Keratinocyte (primary cell): ENCODE data around the gene PRKCH. TPM values are rescaled to one million over a fixed set of nuclear protein-coding genes. Genes with fewer than 3 reads are reported as not detected.

Experiments used
- DNase-seq: peaks from one replicate; pipeline ENCODE4 v3.0.0-alpha.2; 2011; ENCODE audit warnings: low read depth, missing footprints, low spot score
- FAIRE-seq: peaks from 2 replicates; lab custom pipeline; 2011; peaks lifted over from hg19 to GRCh38; lab: Jason Lieb, UNC
- H2AFZ ChIP-seq: 2 replicates; pipeline ENCODE4 v1.6.0; 2012; ENCODE audit warnings: low read length, control low read depth, inconsistent platforms; ENCODE audit not compliant: control insufficient read depth
- H3K27ac ChIP-seq: 2 replicates; pipeline ENCODE4 v1.5.1; 2011; ENCODE audit warnings: low read length; ENCODE audit not compliant: control insufficient read depth, insufficient read depth
- H3K27me3 ChIP-seq: 3 replicates; pipeline ENCODE4 v1.6.0; 2011; ENCODE audit warnings: low read length; ENCODE audit not compliant: control insufficient read depth, insufficient read depth; ENCODE audit errors: extremely low read depth
- H3K36me3 ChIP-seq, 2 experiments: 2 replicates in 1 of 2; 3 replicates in 1 of 2; pipeline ENCODE4 v1.5.1; 2011; ENCODE audit warnings: low read length in 2 of 2, mild to moderate bottlenecking in 1 of 2; ENCODE audit not compliant: control insufficient read depth in 2 of 2, insufficient read depth in 2 of 2; ENCODE audit errors: extremely low read depth in 1 of 2
- H3K4me1 ChIP-seq: 3 replicates; pipeline ENCODE4 v1.5.1; 2011; ENCODE audit warnings: low read length; ENCODE audit not compliant: control insufficient read depth, insufficient read depth; ENCODE audit errors: extremely low read depth
- H3K4me2 ChIP-seq: 3 replicates; pipeline ENCODE4 v1.6.0; 2011; ENCODE audit warnings: low read depth, low read length; ENCODE audit not compliant: control insufficient read depth, insufficient read depth; ENCODE audit errors: extremely low read depth
- H3K4me3 ChIP-seq, 3 experiments: fragments of 200-600 bp in 1 of 3; sonication (generic) in 1 of 3; 2 replicates in 2 of 3; 3 replicates in 1 of 3; pipeline ENCODE4 v1.5.1; 2011 to 2016; ENCODE audit warnings: low read length in 3 of 3, mild to moderate bottlenecking in 3 of 3, control low read depth in 2 of 3, inconsistent platforms in 1 of 3, low read depth in 1 of 3, mixed read lengths in 1 of 3, mixed run types in 1 of 3, moderate library complexity in 1 of 3; ENCODE audit not compliant: control insufficient read depth in 2 of 3, insufficient read depth in 2 of 3; ENCODE audit errors: extremely low read depth in 1 of 3
- H3K79me2 ChIP-seq: 2 replicates; pipeline ENCODE4 v1.6.0; 2012; ENCODE audit warnings: low read length; ENCODE audit not compliant: control insufficient read depth, insufficient read depth
- H3K9ac ChIP-seq: 3 replicates; pipeline ENCODE4 v1.6.0; 2011; ENCODE audit warnings: low read length; ENCODE audit not compliant: control insufficient read depth, insufficient read depth; ENCODE audit errors: extremely low read depth
- H3K9me1 ChIP-seq: 3 replicates; pipeline ENCODE4 v1.6.0; 2011; ENCODE audit warnings: low read length; ENCODE audit not compliant: control insufficient read depth, insufficient read depth; ENCODE audit errors: extremely low read depth
- H3K9me3 ChIP-seq: 2 replicates; pipeline ENCODE4 v1.5.1; 2012; ENCODE audit warnings: low read depth, low read length; ENCODE audit not compliant: control insufficient read depth
- H4K20me1 ChIP-seq: 3 replicates; pipeline ENCODE4 v1.6.0; 2011; ENCODE audit warnings: low read length; ENCODE audit not compliant: control insufficient read depth, insufficient read depth; ENCODE audit errors: extremely low read depth
- CTCF ChIP-seq, 3 experiments: IDR thresholded peaks in 1 of 3; conservative IDR thresholded peaks in 1 of 3; optimal IDR thresholded peaks in 1 of 3; 2 replicates in 2 of 3; 3 replicates in 1 of 3; pipeline versions ENCODE3 to v1.5.1; 2011; ENCODE audit warnings: low read length in 3 of 3, mild to moderate bottlenecking in 3 of 3, moderate library complexity in 2 of 3, control low read depth in 1 of 3, inconsistent platforms in 1 of 3; ENCODE audit not compliant: insufficient read depth in 2 of 3; ENCODE audit errors: extremely low read depth in 1 of 3
- EZH2 ChIP-seq: IDR thresholded peaks from one replicate; pipeline ENCODE4 v1.6.1; 2012; ENCODE audit warnings: inconsistent platforms, mild to moderate bottlenecking, low read length, moderate library complexity
- dilution Hi-C: fragments of 300-500 bp; cut with MboI; formaldehyde crosslinking; loops from one replicate; pipeline ENCODE4 v1.7.0; 2020; ENCODE audit warnings: low sequenced_read_pairs; ENCODE audit not compliant: extremely low pct_ligation_motif_present
- polyA plus RNA-seq, 5 experiments: library from polyadenylated mRNA; depleted of rRNA in 3 of 5; stranded (reverse) in 3 of 5; stranded (forward) in 1 of 5; unstranded in 1 of 5; fragments of >200 nt; gene quantifications; 1 replicate in 1 of 5; 2 replicates in 3 of 5; 3 replicates in 1 of 5; pipeline versions ENCODE4 v1.2.1 to v1.2.3, GENCODE V29; 2011 to 2012; ENCODE audit warnings: missing spikeins in 2 of 5, low read depth in 1 of 5, low replicate concordance in 1 of 5

PRKCH gene
- polyA plus RNA-seq, 1 donor (not counting 4 experiments of a cell fraction or from before 2014, with no cell fraction given): 13.7 TPM

DNA sequence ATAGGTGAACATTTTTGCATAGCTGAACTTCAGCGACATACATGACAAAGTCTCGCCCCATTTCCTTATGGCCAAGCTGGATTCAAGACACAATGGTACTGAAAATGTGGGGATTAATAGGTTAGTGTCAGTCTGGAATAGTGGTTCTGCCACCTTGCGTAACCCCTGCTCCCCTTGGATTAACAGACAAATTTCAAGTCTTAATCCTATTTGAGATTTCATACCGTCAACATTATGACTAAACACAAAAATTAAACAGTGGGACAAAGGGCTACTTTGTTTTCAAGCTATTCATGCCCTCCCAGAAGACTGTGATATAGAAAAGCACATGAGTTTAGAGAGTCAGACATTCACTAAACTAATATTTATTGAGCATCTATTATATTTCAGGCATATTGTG is 235.1 kb downstream of the PRKCH start:
- no peak for DNase-seq

GRCh38 chr14:61557262-61557661 is 235.9 kb downstream of the PRKCH start:
- no peak for TF ChIP-seq EZH2
- DNase-seq (no peak), FAIRE-seq (no peak)
- H3K9me1 ChIP-seq: no peaks in the 10 kb centered on the region
- no peaks in the 10 kb centered on the region for H3K27me3 ChIP-seq
- H3K27ac ChIP-seq: no peak overlapping the region
- no peak overlapping the region for H2AFZ ChIP-seq
- H3K9me3 ChIP-seq: no peaks in the 10 kb centered on the region
- H3K4me3 ChIP-seq: no peak overlapping the region
- no peak overlapping the region for H3K9ac ChIP-seq
- H3K4me1 ChIP-seq: peaks cover 22% of the 10 kb centered on the region
- no peaks in the 10 kb centered on the region for H3K79me2 ChIP-seq
- dilution Hi-C loops: no loop called here
- H3K4me2 ChIP-seq: no peak overlapping the region
- H3K36me3 ChIP-seq: no peaks in the 10 kb centered on the region
- no peaks in the 10 kb centered on the region for H4K20me1 ChIP-seq

More for the DNA sequence above, 235.1 kb downstream of the PRKCH start:
- TF ChIP-seq CTCF (optimal IDR thresholded peaks at IDR 0.05 in 1 of 3, IDR thresholded peaks at IDR 0.05 in 1 of 3, conservative IDR thresholded peaks at IDR 0.05 in 1 of 3; ENCODE audit: extremely low read depth in 1 of 3, insufficient read depth in 2 of 3, low read length in 3 of 3) (no peak), EZH2 (no peak)
- no peak overlapping the region for H3K9ac ChIP-seq
- no peak overlapping the region for H3K4me2 ChIP-seq
- peaks cover 14% of the 10 kb centered on the region for H3K4me1 ChIP-seq
- no peaks in the 10 kb centered on the region for H4K20me1 ChIP-seq
- H3K9me3 ChIP-seq: no peaks in the 10 kb centered on the region
- H3K9me1 ChIP-seq: no peaks in the 10 kb centered on the region
- no peak overlapping the region for H2AFZ ChIP-seq
- no peak overlapping the region for H3K4me3 ChIP-seq
- dilution Hi-C loops: no loop called here
- no peaks in the 10 kb centered on the region for H3K36me3 ChIP-seq
- no peak for FAIRE-seq
- no peaks in the 10 kb centered on the region for H3K27me3 ChIP-seq
- no peak overlapping the region for H3K27ac ChIP-seq
- no peaks in the 10 kb centered on the region for H3K79me2 ChIP-seq

DNA sequence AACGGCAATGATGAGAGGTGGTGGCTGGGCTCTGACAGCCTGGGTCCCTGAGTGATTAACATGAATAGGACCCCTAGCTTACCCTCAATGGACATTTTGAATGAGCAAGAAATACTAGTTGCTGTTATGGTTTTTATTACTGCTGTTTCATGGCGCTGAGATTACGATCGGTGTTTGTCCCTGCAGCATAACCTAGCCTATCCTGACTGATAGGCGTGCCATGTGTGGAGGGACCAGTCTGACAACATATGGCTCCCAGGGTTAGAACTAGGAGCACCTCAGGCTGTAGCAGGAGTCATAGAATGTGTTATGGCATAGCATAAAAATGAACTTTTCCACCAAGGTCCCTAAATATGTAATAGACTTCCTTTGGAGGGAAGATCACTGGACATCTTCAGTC is 236.5 kb downstream of the PRKCH start:
- no peaks in the 10 kb centered on the region for H3K27me3 ChIP-seq
- TF ChIP-seq EZH2: no peak
- TF ChIP-seq CTCF (optimal IDR thresholded peaks at IDR 0.05 in 1 of 3, IDR thresholded peaks at IDR 0.05 in 1 of 3, conservative IDR thresholded peaks at IDR 0.05 in 1 of 3; ENCODE audit: extremely low read depth in 1 of 3, insufficient read depth in 2 of 3, low read length in 3 of 3): no peak
- H3K4me3 ChIP-seq: no peak overlapping the region
- dilution Hi-C loops: no loop called here
- H3K79me2 ChIP-seq: no peaks in the 10 kb centered on the region
- no peak overlapping the region for H3K9ac ChIP-seq
- H3K27ac ChIP-seq: no peak overlapping the region
- H3K4me2 ChIP-seq: no peak overlapping the region
- H3K9me3 ChIP-seq: no peaks in the 10 kb centered on the region
- FAIRE-seq: no peak
- DNase-seq: no peak
- no peaks in the 10 kb centered on the region for H3K36me3 ChIP-seq
- peaks cover 28% of the 10 kb centered on the region for H3K4me1 ChIP-seq
- H3K9me1 ChIP-seq: no peaks in the 10 kb centered on the region
- H2AFZ ChIP-seq: no peak overlapping the region
- H4K20me1 ChIP-seq: no peaks in the 10 kb centered on the region
